HG03025 (cell line): ENCODE measurements around the gene NBEA.

Experiments used
- ATAC-seq: cut with Tn5 transposase; IDR thresholded peaks from one replicate; pipeline ENCODE4 v1.9.1; 2021; ENCODE audit warnings: mild to moderate bottlenecking, moderate library complexity; ENCODE audit not compliant: unreplicated experiment, low FRiP score

The NBEA gene

DNA sequence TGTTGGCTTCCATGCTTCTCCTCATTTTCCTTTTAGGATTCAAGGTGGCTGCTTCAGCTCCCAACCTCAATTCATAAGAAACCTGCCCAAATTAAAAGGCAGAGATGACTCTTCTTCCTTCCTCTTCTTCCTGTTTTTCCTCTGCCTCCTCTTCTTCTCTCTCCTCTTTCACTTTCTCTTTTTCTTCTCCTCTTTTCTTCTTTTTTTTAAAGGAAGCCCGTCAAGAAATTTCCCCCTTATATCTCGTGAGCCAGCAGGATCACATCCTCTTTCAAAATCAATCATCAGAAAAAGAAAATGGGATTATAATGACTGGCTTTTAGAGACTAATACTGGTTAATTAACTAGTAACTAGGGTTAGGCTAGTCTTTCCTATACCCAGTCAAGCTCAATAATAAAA, 220.3 kb downstream of the NBEA start:
- no peak for ATAC-seq

DNA sequence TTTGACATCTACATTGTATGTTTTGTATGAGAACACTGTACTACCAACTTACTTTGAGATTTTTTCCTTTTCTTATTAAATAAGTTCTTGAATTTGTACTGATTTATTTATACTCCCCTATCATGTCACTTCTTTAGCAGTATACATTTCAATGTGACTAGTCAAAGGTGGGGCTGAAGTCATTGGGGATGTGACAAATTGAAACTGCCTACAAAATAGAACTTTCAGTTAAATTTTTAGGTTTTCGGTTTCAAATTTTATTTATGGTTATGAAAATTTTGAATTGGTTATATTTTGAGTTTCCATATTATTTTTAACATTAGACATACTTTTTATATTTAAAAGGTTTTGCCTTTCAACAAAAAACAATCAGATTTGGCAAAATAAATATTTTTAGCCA, 221.6 kb downstream of the NBEA start:
- peak; percentile 76 for ATAC-seq

DNA sequence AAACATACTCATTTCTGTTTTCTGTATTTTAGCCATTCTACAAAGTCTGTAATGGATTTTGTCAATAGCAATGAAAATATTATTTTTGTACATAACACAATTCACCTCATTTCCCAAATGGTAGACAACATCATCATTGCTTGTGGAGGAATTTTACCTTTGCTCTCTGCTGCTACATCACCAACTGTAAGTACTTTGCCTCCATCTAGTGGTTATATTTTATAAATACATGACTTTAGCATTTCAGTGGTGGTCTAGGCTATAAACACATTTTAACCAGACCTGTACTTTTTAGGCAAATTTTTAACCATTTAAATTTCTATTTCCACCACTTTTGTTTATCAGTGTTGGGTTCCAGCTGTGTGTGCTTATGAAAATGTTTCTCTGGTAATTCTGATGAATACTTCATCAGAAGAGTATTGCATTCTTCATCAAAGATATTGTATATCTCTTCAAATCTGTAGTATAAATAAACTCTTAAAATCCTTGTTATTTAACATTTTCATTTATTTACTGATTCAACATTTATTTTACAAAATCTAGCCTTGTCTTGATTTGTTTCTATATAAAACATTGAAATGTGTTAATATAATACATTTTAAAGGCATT, 222.4 kb downstream of the NBEA start:
- peak; percentile 73 for ATAC-seq

DNA sequence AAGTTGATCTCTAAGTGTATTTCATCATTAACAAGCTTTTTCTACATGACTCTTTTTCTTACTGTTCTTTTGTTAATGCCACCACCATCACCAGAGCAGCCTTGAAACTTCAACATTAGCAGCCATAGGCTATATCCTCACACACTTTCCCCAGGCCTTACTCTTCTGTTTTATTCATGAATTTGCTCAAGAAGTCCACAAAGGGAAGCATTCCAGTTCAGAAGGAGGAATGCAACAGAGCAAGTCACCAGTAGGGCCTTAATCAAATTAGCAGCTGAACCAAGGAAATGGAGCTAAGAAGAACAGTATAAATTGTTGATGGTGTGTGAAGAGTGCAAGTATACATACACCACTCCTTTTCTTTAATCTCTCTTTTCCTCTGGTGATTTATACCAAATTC, 223.1 kb downstream of the NBEA start:
- ATAC-seq: no peak

DNA sequence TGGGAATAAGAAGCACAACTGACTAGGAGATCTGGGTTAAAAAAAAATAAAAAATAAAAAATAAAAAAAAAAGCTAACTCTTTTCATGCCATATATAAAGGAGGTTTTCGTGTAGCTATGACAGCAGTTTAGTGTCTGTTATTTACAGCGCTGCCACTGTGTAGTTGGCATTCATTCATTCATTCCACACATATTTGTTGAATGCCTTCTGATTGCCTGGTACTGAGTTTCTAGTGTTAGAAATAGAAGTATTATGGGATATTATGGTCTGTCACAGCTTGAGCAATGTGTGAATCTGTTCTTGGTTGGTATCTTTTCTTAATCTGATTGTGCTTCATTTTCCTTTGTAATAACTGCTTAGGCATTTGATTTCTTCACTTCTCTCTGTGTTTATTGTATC, 237.4 kb downstream of the NBEA start:
- no peak for ATAC-seq

DNA sequence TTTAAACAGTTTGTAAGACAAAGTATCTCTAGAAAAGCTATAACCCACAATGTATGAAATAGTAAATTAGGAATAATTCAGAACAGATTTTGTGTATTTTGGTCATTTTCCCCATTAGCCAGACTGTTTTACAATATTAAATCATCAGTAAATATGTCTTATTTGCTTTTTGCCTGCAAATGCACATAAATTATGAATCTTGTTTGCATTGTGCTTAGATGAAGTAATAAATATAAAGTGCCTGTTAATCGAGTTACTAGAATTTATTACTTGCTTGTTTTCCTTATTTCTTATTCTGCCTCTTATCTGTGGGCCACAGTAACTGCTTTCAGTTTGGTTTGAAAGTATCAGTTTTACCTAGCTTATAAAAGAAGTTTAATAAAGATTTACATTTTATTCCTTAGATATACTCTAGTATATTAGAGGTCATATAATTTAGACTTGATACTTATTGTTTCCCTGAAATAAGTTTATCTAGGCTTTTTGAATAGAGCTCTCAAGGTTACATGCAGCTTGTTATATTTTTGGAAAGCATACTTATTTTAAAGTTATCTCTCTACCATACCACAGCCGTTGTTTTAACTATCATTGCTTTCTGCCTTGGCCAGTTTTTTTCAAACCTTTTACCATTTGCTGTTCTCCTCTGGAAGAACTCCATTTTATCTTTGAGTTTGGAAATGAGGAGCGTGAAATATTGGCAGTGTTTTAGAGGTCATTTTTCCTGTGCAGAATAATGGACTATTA, 238.0 kb downstream of the NBEA start:
- ATAC-seq: no peak

DNA sequence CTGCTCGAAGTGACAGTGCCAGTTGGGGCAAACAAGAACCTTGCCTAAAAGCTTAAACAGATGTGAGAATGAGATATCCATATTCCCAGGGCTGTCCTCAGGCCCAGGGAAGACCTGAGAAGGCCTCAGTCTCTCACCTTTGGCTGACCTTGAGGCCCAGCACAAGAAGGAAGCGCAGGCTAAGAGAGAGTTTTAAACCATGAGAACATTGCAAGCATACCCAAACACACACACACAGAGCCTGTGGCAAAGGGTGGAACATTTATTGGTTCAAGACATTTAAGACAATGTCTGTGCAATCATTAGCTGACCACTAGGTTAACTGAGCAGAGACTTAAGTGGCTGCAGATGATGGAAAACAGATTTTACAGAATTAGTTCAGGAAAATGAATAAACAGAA, 248.2 kb downstream of the NBEA start:
- no peak for ATAC-seq

DNA sequence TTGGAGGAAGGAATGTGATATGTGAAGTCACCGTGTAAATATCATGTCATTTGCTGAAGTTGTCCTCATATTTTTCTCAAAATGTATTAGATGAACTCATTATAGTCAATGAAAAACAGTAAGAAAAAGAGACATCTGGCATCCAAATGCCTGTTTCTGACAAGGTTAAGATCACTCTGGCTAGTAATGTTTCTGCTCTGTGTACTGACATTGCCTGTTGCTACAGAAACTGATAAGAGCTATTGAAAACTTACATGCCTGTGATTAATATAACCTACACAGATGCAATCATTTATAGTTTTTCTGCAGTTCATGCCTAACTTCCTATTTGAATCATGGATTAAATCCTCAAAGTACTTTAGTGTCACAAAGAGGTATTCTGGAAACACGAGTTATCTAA, 249.8 kb downstream of the NBEA start:
- no peak for ATAC-seq

DNA sequence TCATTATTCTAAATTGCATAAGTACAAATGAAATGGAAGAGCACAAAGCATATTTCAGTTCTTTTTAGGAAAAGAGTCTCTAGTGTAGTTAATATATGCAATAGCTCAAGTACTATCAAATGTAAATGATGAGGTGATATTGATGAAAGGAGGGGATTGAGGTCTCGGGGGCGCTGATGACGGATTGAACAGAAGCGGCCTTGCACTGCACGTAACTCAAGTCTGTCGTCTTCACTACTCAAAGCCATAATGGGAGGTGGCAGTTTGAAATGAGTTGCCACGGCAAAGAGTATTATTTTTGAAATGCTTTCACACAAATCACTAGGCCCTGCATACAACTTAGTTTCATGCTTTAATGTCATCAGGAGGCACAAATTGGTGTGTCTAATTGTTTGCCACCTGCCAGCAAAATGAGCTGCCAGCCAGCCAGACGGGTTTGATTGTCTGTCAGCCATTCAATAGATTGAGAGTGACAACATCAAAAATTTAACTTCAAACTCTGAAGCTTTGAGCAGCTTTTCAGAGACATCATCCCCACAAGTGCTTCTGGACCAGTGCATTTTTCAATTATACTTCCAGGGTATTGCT, 256.6 kb downstream of the NBEA start:
- no peak for ATAC-seq

DNA sequence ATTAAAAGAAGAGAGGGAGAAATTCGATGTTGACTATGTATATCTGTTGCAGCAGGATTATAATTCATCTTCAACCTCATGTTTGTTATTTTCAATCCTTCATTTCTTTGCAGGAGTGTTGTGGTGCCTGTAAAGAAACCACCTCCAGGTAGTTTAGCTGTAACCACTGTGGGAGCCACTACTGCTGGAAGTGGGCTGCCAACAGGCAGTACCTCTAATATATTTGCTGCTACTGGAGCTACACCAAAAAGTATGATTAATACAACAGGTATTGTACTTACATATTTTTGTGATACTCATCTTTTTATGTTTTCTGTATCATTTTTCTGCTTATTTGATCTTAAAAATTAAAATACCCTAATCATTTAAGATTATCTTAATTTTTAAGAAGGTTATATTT, 266.5 kb downstream of the NBEA start:
- ATAC-seq: no peak

DNA sequence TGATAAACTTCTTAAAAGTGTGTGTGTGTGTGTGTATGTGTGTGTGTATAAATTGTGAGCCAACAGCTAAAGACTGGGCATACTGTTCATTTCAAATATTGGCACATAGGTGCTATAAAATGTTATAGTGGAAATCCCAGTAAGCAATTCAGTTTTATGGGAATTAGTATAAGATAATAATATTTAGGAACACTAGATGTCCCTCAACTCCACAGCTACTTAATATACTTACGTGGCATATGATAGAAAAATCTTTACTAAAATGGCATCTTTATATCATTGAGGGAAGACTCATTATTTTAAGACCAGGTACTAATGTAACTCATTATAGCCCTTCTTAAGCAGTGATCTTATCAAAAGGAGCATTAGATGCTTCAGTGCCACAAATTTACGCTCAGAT, 268.2 kb downstream of the NBEA start:
- ATAC-seq: no peak

DNA sequence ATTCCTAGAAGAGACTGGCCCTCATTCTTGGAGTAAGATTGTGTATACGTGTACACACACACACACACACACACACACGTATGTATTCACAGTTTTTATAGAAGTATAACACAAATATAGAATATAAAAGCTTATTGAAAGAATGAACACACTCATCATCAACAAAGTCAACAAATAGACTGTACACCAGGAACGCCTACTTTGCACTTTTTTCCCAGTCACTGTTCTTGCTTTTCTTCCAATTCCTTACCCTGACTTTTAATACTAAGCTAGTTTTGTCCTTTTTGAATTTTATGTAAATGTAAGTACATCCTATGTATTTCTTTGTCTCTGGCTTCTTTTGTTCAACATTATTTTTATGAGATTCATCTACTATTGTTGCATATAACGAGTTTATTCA, 269.9 kb downstream of the NBEA start:
- ATAC-seq: no peak

DNA sequence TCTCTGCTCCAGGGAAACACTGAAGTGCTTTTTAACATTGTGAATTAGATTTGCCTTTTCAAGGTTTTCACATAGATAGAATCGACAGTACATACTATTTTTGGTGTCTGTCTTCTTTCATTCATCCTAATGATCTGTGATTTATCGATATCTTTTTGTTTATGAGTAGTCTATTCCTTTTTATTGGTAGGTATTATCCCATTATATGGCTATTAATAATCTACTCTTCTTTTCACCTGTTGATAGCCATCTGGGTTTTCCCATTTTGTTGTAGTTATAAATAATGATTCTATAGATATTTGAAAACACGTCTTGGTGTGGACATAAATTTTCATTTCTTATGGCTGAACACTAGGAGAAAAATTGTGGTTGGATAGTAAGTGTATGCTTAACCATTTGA, 271.8 kb downstream of the NBEA start:
- no peak for ATAC-seq

DNA sequence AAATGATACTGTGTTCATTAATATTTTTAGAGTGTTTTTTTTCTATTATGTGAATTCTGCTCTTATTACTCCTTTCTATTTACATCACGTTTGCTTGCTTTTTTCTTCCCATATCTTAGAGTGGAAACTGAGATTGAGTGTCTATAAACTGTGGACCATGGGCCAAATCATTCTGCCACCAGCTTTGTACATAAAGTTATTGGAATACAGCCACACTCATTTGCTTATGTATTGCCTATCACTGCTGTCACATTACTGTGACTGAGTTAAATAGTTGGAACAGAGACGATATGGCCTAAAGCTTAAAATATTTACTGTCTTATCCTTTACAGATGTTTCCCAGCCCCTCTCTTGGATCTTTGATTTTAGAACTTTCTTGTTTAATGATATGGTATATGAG, 274.1 kb downstream of the NBEA start:
- no peak for ATAC-seq

DNA sequence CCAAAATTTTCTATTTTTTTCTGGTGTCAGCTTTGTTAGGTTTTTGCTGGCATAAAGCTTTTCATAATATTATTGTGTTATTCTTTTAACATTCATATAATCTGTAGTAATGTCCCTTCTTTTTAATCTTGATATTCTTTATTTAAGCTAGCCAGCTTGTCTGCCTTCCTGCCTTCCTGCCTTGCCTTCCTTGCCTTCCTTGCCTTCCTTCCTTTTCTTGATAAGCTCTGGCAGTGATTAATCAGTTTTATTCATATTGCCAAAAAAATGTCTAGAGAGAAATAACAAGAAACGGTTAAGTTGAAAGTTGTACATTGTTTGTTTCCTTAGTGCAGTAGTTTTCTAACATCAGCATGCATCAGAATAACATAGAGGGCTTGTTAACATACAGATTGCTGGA, 277.0 kb downstream of the NBEA start:
- ATAC-seq: no peak

DNA sequence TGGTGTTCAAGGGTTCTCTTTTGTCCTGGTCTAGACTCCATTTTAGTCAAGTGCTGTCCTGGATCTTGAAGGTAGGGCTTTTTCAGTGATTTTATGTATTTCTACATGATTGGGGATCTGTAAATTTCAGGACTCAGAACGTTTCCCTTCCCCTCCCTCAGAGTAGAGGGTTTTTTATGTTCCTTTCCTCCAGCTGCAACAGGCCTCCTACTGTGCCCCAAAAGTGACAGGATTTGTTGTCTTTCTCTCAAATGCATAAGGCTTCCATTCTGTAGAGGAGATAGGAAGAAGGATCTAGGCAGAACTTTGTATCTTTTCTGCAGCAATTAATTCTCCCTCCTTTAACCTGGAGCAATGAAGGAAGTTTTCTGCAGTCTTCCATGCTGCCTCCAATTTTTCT, 283.1 kb downstream of the NBEA start:
- ATAC-seq: no peak

DNA sequence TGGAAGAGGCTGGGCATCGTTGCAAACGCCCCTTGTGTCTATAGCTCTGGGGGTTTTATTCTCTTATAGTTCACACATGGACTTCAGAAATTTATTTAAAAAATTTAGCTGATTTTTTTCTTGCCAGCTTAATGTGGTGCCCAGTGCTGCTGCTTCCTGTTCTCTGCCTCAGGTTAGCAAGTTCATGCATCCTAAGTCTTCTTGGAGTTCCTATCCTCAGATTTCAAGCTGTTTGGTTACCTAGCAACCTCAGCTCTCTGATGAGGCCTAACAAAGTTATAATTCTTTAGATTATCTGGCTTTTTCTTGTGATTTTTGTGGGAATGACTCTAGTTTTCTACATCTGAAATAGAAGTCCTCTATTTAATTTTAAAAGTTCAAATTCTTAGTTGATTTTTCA, 283.5 kb downstream of the NBEA start:
- ATAC-seq: no peak

DNA sequence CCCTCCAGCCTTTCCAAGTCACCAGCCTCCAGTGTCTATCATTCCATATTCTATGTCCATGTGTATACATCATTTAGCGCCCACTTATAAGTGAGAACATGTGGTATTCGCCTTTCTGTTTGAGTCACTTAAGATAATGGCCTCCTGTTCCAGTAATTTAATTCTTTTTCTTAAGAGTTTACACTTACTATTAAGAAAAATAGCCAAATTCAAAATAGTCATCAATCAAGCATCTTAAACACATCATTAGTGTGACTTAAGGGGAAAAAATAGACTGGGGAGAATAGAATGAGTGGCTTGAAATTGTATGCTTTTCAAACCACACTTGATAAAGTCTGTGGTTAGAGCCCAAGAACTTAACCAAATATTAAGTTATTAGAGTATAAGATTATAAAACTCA, 286.5 kb downstream of the NBEA start:
- ATAC-seq: no peak

DNA sequence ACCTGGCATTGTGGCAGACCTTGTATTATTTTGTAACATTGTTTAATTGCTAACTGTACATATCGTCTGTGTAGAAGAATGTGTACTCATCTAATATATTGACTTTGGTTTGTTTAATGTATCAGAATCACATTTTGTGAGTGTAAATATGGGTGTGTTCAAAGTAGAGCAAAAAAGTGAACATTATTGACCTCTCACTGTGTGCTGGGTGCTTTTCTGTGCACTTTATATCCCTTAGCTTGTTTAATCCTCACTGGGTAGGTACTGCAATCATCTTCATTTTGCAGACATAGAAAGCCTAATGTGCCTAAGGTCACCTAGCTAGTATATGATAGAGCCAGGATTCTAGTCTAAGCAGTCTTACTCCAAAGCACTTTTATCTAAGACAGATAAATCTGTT, 289.4 kb downstream of the NBEA start:
- ATAC-seq: no peak

DNA sequence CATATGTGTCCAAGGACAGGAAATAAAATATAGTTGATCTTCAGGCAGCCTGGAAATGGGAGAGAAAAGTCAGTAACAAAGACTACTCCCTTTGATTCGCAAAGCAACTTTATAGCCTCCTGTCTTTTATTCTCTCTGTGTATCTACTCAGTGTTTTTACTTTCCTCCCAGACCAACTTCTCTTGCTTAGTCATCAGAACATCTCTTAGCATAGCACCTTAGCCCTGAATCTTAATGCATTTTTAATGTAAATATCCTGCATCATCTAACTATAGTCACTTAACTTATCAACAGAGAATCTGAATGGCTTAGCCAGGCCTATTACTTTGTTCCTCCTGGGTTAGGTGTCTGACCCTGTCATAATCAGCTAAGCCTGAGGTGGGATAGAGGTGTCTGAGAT, 296.2 kb downstream of the NBEA start:
- ATAC-seq: no peak

DNA sequence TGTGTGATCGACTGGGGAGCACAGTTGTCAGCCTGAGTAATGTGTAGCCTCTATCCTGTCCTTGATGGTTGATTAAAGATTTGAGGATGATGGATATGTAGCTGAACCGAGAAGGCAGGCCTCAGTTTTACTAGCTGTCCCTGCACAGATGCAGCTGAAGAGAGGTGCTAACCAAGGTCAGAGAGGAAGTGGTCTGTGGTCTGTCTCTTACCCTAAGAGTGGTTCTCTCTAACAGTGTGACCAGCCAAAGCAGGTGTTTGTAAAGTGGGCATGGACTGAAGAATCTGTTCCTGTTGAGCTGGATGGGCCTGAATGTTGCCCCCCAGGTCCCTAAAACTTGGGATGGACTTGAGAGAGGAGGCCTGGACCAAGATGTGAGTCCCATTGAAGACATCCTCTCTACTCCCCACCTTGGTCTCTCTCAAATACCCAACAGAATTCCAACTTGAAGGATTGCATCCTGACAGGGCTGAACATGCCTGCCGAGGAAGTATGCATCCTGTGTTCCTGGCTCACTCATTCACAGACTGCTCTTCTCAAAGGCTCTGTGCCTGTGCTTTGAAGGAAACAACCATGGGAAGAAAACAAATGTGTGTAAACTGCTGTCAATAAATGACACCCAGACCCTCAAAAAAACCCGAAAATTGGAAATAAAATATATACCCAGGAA, 310.6 kb downstream of the NBEA start:
- peak; percentile 83 for ATAC-seq

DNA sequence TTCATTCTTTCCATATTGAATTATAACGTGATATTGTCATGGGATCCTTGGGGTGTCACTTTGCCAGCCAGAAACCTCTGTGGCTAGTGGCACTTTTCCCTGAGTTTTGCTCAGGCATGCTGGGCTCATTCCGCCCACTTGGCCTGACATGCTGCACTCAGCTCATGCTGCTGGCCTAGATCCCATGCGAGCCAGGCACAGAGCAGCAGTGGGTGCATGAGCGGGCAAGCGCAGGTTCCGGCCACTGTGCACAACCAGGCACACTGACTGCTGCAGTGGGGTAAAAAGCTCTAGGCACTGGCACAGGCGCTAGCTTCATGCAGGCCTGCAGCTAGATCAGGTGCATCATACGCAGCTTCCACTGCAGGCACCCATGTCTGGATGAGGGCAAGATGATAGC, 313.2 kb downstream of the NBEA start:
- no peak for ATAC-seq
